VCaP (cell line): ENCODE results near the gene WDR90.

ENCODE experiments used
- H3K27ac ChIP-seq: fragments of 450-650 bp; 2 replicates; pipeline ENCODE4 v1.5.1; 2017
- CTCF ChIP-seq: fragments of 450-650 bp; conservative IDR thresholded peaks from 2 replicates; pipeline ENCODE4 v1.5.1; 2017; ENCODE audit warnings: mild to moderate bottlenecking, moderate library complexity

The WDR90 gene

GRCh38 chr16:648781-649589, at the start of gene WDR90:
Gene WDR90, plus strand, starts transcription at chr16:649365. Its CDS starts 52 bp downstream, at chr16:649417.
- H3K27ac ChIP-seq: peak within 1 kb of the TSS; percentile 75
- TF ChIP-seq CTCF: no peak

GRCh38 chr16:600781-601180, 48.4 kb upstream of the WDR90 start:
- H3K27ac ChIP-seq: no peak overlapping the region
- TF ChIP-seq CTCF: peak; percentile 48

GRCh38 chr16:603933-604332, 45.2 kb upstream of the WDR90 start:
- no peak overlapping the region for H3K27ac ChIP-seq
- TF ChIP-seq CTCF: no peak

GRCh38 chr16:606656-607307, 42.4 kb upstream of the WDR90 start:
- H3K27ac ChIP-seq: no peak overlapping the region
- TF ChIP-seq CTCF: no peak

GRCh38 chr16:608019-608418, 41.1 kb upstream of the WDR90 start:
- H3K27ac ChIP-seq: no peak overlapping the region
- TF ChIP-seq CTCF: no peak

GRCh38 chr16:609316-609715, 39.8 kb upstream of the WDR90 start:
- no peak overlapping the region for H3K27ac ChIP-seq
- no peak for TF ChIP-seq CTCF

GRCh38 chr16:609984-610383, 39.2 kb upstream of the WDR90 start:
- no peak for TF ChIP-seq CTCF
- no peak overlapping the region for H3K27ac ChIP-seq
